GM18867 (cell line): Measurements from ENCODE around the gene FGFR3.

Source experiments
- ATAC-seq: cut with Tn5 transposase; IDR thresholded peaks from one replicate; pipeline ENCODE4 v1.9.1; 2021; ENCODE audit warnings: mild to moderate bottlenecking, moderate library complexity; ENCODE audit not compliant: unreplicated experiment

Gene FGFR3

DNA sequence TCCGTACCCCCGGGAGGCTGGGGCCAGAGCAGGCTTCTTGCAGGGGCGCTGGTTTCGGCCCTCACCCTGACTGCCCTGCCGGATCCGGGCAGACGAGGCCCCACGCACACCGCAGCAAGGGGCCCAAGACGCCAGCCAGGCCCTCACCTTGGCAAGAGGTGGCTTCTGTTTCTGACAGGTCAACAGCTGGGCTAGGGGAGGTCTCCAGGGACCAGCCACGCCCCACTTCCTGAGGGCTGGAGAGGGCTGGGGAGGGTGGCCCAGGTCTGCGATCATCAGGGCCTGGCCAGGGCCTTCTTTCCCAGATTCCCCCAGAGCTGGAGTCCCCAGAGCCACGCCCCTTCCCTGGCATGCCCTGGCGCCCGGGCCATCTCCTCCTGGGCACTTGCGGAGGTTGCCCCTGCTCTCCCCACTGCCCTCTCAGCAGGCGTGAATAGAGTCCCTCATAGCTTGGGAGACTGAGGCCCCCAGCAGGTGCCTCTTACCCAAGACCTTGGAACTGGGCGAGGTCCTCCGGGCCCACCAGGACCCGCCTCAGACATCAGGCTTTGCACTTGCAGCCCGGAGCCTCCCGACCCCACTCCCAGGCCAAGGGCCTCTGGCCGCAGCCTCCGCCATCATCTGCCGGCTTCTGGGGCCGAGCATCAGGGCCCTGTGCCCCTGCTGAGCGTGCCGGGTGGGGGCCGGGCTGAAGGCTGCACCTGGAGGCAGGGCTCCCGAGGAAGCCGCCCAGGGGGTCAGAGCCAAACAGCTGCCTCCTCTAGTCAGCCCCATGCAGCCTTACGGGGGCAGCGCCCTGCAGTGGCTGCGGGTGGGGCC, 6.3 kb upstream of the FGFR3 start:
- ATAC-seq: no peak

DNA sequence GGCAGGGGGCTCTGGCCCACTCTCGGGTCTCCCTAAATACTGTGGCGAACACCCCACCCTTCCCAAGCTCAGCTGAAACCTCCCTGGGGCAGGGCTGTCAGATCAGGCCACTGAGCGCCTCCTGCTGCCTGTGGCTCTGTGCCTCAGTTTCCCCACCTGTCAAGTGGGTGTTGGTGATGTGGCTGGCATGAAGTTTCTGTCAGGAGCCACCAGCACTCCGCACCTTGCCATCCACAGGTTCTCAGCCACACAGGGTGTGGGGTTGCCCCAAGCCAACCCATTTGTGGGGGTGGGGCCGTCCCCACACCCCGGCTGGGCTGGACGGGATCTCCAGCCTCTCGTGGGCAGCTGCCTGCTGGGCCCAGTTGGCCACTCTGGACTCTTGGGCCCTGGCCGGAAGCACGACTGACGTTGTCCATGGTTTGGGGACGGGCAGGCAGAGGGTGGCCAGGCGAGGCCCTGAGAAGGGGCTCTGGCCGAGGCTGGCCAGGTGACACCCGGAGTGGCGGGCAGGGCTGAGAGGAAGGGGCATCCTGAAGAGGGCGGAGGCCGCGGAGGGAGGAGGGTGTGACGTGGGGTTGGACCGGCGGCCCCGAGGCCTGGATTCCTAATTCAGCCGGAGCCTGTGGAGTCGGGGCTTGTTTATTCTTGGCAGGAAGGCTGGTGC, 5.5 kb upstream of the FGFR3 start:
- no peak for ATAC-seq

DNA sequence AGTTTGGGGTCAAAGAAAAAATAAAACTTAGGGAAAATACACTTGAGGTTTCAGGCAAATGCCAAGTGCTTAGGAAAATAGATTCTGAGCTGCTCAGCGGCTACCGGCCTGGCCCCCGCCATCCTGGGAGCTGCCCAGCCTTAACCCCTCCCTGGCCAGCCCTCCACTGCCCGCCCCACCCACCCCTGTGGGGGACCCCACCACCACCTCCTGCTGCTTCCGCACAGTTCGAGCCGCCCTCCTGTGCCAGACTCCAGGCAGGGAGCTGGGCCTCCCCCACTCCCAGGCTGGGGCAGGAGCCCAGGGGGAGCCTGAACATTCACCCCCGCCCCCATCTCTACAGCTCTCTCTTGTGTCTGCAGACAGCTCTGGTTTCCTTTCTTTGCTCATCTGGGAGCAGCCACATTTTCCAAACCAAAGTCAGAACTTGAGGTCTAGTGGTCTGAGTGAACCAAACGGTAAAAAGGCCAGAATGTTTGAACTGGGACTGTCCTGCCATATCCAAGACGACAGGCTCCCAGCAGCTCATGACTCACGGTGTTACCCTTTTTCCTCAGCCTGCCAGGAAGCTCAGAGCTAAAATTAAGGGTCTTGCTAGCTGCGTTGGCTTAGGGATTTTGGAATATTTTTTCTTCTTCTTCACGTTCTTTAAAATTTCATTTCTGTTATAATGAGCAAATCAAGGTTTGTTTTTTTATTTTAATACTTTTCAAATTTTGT, 4.7 kb upstream of the FGFR3 start:
- ATAC-seq: no peak

DNA sequence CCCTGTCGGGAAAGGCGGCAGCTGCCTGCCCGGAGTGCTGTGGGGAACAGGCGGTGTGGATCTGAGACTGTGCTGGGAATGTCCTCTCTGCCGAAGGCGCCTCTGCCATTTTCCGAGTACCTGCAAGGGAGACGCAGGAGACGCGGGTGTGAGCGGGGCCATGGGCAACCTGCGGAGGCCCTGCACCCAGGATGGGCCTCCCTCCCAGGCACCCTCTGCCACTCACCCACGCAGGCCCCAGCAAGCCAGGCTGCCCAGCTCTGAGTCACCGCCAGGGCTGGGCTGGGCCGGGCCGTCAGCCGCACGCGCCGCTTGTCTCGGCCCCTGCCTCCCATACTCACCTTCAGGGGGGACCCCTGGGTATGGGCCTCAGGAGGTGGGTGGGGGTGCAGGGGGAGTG, 3.5 kb upstream of the FGFR3 start:
- ATAC-seq: no peak

DNA sequence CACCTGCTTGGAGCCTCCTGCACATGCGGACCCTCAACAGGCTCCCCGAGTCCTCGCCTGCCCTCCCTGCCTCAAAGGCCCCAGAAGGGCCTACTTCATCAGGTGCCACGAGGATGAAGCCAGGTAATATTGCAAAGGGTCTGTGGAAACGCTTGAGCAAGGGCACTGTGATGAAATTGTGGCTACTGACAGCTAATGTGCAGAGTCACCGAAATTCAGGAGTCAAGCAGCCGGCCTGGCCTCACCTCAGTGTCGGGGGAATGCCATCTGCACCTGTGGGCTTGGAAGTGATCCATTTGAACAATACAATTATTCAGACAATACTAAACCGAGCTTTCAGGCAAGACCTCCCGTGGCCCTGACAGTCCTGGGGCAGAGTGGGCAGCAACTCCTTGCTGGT, 3.1 kb upstream of the FGFR3 start:
- no peak for ATAC-seq

DNA sequence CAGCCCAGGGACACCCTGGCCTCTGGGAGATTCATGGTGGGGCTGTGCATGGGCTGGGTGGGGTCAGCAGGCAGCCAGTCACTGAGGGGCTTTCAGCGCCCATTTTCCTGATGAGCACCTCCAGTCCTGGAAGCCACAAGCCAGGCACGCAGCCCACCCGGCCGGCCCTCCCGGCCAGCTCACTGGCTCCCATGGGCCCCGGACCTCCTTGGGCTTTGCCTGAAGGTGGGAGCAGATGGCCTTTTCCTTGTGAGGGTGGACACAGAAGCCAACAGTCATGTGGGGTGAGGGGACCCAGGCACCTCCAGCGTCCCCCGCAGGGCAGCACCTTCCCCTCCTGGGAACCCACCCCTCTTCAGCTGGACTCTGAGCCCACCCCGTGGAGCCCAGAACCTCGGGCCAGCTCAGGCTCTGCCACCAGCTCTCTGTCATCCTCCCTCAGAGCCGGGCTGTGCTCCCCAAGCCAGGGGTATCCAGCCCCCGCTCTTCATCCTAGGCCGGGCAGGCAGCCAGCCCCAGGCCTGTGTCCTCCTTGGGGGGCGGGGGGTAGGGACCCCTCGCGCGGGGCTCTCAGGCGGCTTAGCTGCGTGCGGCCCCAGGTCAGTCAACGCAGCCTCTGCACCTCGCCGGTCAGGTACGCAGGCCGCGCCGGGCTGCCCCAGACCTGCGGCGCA, 798 bp upstream of the FGFR3 start:
- ATAC-seq: no peak

DNA sequence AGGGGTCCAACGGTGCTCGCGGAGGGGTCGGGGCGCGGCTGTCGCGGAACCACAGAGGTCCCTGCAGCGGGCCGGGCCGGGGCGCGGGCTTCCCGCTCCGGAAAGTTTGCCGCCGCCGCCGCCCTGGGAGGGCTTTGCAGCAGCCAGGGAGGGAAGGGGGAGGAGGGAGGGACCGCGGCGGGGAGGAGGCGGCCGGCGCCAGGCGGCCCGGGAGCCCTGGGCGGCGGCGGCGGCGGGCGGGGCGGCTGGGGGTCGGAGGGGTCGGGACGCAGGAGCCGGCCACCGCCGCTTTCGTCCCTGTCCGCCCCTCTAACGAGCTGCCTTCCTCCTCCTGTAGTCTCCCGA, 375 bp downstream of the FGFR3 start:
- peak; percentile 18 for ATAC-seq

DNA sequence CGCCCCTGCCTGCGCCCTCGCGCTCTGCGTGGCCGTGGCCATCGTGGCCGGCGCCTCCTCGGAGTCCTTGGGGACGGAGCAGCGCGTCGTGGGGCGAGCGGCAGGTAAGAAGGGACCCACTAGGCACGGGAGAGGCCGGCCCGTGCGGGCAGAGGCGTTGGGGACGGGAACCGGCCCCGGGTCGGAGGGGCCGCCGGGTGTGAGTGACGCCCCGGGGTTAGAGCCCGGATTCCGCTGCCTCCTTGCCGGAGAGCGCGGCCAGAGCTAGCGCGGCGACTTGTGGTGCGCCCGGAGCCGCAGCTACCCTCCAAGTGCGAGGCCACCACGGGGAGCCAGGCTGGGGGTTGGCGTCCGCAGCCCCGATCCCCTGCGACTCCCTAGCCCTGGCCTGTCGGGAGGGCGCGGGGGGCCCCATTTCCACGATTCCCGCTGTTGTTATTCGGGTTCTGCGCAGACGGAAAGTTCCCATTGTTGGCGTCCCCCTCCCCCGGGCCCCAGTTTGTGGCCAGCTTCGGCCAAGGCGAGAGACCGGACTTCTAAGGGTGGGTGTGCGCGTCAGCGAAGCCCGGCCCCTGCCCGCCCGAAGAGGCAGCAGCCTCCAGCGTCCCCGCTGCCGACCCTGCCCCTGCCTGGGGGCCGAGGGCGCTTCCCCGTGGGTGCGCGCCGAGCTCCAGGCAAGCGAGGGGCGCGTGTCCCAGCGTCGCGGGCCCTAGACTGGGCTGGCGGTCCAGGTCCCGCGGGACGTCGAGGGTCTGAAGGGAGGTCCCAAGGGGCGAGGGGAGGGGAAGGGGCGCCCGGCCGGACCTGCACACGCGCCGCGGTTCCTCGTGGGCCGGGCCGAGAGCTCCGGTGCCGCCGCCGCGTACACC, 1.1 kb downstream of the FGFR3 start:
- ATAC-seq: no peak

DNA sequence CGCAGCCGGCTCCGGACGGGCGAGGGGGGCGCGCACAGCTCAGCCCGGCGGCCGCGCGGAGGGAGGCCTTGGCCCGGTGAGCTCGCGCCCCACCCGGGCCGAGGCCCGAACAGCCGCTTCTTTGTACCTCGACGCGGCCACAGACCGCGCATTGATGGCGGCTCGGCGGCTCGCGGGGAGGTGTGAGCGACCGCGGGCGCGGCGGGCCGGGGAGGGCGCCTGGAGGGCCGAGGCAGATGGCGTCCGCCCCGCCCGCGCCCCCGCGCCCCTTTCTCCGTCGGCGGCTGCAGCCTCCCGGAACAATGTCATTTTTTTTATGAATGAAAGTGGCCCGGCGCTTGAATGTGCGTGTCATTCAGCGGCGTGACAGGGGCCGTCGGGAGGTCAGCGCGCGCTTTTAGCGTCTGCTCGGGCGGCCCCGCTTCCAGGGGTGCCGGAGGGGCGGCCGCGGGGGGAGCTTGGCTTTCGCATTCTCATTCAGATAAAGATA, 1.8 kb downstream of the FGFR3 start:
- no peak for ATAC-seq

DNA sequence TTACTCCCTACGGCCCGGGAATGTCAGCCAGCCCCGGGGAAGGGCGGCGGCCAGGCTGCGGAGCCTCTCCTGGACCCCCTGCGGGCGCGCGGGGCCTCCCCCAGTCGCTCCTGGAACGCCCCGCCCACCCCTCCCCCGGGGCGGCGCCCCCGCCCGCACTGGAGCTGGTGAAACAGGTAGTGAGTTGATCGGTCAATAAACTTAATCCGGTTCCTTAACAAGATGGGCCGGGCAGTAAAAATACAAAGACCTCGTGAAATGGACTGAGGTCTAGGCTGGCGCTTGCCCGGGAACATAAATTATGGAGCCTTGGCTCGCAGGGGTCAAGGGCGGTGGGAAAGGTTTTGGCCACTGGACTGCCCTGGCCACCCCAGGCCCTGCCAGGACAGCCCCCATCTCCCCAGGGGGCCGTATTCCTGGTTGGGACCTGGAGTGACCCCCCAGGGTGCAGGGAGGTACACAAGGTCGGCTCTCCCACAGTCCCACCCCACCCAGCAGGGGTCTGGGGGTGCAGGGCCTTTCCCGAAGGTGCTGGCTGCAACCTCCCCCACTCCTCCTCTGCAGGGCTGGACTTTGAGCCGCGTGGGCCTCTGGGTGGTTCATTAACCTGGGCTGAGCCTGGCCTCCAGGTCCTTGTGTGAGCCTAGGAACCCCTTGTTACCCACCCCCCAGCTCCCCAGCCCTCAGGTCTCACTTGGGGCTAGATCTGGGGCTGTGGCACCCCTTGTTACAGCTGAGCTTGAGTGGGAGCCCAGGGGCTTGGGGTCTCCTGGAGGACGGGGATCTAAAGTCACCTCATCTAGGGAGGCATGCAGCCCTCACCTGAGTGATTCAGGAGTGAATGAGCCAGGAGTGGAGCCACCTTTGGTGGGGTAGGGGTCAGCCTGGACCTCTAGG, 2.5 kb downstream of the FGFR3 start:
- ATAC-seq: no peak

DNA sequence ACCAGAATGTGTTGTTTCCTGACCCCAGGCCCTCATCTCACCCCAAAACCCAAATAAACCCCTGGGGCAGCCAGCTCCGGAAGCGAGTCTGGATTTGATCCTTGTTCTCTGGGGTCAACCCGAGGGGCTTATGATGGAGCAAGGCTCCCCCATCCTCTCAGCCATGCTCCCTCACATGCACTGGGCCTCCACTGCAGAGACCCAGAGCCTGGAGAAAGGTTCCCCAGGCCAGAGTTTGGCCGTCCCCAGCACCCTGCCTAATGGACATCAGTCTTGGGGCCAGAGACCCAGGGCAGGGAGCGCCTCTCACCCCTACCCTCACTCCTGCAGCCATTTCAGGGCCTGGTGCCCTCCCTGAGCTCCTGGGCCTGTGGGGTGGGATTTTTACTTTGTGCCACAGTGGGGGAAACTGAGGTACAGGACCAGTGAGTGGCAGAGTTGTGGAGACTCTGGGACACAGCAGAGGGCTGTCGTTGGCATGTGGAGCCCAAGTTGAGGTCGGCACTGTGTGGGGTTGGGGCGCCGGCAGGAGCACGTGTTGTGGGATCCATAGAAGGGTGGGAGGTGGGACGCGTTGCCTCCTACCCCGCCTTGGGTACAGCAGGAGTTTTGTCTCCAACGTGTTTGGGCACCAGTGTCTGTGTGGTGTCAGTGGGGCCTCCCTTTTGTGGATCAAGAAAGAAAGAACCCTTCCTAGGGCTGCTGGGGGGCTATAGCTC, 3.6 kb downstream of the FGFR3 start:
- ATAC-seq: no peak

DNA sequence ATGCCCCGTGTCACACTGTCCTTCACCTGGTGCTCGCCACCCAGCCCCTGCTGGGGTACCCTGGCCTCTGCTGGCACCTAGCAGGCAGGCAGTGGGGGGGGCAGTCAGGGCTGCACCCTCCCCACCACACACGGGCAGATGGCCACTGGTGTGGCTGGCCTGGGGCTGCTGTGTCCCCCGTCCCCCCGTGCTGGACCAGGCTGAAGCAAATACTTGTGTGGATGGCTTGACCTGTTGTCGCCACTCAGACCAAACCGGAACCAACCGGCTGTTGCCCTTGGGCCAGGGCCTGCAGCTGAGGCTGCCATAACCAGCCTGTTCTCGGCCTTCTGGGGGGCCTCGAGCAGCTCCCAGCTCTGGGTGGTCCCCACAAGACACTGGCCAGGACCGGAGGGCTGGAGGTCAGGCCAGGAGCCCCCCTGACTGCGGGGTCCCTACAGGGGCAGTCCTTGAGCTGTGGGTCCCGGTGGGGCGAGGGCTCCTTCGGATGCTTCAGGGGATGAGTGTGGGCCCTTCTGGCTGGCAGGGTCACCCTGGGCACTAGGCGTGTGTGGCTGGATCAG, 4.3 kb downstream of the FGFR3 start:
- ATAC-seq: no peak

DNA sequence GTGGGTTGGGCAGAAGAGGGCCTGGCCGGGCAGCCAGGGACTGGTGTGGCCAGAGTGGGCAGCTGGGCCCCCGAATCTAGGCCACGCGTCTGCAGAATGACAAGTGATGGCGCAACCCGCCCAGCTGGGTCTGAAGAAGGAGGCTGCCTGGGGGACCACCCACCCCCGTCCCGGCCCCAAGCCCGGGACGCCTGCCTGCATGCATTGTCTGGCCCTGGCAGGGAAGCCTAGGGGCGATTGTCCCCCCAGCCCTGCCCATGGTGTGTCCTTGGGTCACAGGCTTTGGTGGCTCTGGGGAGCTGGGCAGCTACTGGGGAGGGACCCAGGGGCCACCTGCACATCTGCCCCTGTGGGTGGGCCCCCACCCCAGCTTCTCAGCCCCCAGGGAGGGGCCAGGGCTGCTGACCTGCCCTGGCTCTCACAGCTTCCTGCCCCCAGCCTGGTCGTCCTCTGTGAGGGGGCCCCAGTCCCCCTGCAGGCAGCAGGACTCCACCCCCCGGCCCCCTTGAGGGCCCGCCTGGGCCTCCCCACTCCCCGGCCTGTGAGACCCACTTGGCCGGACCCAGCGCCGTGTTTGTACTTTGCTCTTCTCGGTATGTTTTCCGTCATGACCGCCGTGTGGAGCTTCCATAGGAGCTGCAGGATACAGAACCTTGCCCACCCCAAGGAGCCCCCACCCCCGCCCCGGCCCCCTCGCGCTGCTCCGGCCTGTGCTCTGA, 4.9 kb downstream of the FGFR3 start:
- ATAC-seq: no peak

DNA sequence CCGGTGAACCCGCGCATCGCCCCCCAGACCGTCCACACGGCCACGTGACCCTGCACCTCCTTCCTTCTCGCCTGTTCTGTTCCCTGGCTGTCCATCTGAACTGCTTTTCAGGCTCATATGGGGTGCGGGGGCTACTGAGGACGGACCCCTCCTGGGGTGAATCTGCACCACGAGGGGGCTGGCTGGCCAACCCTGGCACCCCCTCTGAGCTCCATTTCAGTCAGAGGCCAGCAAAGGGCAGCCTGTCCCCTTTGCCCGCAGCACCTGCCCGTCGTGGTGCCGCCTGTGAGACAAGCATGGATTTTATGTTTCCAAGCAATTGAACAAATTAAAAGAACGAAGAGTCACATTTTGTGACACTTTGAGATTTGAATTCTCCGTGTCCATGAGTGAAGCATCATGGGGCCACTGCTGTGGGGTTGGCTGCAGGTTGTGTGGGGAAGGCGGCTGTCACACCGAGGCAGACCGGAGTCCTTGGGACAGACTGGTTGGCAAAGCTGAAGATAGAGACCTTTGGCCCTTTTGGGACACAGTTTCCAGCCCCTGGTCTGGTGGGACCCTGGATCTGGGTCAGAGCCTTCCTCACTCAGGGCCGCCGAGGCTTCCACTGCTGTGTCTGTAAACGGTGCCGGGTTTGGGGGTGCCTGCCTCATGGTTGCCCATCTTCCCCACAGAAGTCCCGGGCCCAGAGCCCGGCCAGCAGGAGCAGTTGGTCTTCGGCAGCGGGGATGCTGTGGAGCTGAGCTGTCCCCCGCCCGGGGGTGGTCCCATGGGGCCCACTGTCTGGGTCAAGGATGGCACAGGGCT, 5.7 kb downstream of the FGFR3 start:
- ATAC-seq: no peak

DNA sequence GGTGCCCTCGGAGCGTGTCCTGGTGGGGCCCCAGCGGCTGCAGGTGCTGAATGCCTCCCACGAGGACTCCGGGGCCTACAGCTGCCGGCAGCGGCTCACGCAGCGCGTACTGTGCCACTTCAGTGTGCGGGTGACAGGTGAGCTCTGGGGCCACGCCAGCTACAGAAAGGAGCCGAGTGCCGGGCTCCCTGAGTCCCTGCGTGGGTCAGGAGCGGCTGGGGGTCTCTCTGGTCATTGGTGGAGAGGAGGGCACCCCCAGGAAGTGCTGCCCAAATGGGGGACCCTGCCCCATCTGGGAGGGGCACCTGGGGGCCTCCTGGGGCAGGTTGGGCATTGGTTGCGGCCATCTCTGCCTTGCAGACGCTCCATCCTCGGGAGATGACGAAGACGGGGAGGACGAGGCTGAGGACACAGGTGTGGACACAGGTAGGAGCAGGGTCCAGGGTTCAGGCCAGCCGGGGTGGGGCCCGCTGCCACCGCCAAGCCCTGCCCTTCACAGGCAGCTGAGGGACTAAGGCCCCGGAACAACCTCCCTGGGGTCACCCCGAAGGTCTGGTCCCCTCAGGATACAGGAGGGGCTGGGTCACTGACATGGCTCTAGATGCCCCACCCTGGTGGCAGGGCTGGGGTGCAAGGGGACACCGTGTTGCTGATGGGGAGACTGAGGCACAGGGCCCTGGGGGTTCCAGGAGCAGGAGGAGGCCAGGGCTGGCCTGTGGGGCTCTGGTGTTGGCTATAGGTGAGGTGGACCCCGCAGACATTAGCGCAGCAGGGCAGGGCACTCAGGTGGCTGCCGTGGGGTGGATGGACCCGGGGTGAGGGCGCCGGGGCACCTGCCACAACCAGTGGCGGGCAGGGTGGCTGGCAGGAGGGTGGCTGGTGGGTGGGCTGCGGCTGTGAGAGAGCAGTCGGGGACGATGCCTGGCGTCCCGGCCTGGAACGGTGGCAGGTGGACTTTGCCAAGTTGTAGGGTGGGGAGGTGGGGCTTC, 6.6 kb downstream of the FGFR3 start:
- ATAC-seq: no peak

DNA sequence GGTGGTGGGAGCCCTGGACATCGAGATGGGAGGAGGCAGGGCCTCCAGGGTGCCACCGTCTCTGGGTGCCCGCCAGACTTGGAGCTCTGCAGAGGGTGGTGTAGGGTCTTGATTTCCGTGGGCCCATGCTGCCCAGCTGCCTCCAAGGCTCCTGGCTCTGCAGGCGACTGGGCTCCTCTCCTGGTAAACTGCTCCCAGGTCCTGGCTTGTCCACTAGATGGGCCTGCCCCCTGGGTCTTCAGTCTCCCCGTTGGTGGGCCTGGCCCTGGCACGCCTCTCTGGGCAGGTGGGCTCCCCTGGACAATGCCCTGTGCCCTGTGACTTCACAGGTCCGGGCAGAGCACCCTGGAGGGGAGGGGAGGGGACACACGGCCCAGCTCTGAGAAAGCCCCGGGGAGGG, 7.7 kb downstream of the FGFR3 start:
- no peak for ATAC-seq
